OCI-LY7 (cell line): ENCODE data around the gene MBNL3. TPM values are rescaled to one million over a fixed set of nuclear protein-coding genes. Genes with fewer than 3 reads are reported as not detected.
A peak's percentile ranks its signal among the peaks of the same experiment; 100 is the strongest.

Source experiments
- BruUV-seq: library from RNA; stranded (reverse); fragments of 400-500 nt; replicated peaks from 2 replicates; lab custom pipeline; 2021; lab: Mats Ljungman, UMichigan
- CTCF ChIA-PET: fragments of 300-600 bp; sonication (Branson Sonifier 250); formaldehyde crosslinking; loops from one replicate; lab custom pipeline; 2022; ENCODE audit warnings: antibody characterized with exemption; ENCODE audit not compliant: unreplicated experiment; lab: Charles Lee
- POLR2A ChIA-PET: fragments of 300-600 bp; sonication (Branson Sonifier 250); formaldehyde crosslinking; loops from one replicate; lab custom pipeline; 2022; ENCODE audit warnings: antibody characterized with exemption; lab: Charles Lee
- DNase-seq: peaks from one replicate; pipeline ENCODE4 v3.0.0-alpha.2; 2015; ENCODE audit warnings: low spot score
- H2AFZ ChIP-seq: fragments of 200-600 bp; sonication (generic), shearing (Covaris generic); 2 replicates; pipeline ENCODE4 v1.6.1; 2014; ENCODE audit warnings: mild to moderate bottlenecking, antibody characterized with exemption, low read length, moderate library complexity
- H3K27ac ChIP-seq: fragments of 200-600 bp; sonication (generic); 2 replicates; pipeline ENCODE4 v1.5.1; 2014; ENCODE audit warnings: mixed run types, low read depth, mild to moderate bottlenecking, moderate library complexity, low read length, inconsistent platforms; ENCODE audit not compliant: poor library complexity, severe bottlenecking
- H3K36me3 ChIP-seq: fragments of 200-600 bp; sonication (generic); 2 replicates; pipeline ENCODE4 v1.6.1; 2014; ENCODE audit warnings: mild to moderate bottlenecking, antibody characterized with exemption, low read length, moderate library complexity, mixed read lengths; ENCODE audit not compliant: insufficient read depth
- H3K4me1 ChIP-seq: fragments of 200-600 bp; sonication (generic); 2 replicates; pipeline ENCODE4 v1.5.1; 2014; ENCODE audit warnings: mild to moderate bottlenecking, low read length; ENCODE audit not compliant: insufficient read depth, poor library complexity, severe bottlenecking
- H3K4me2 ChIP-seq: fragments of 200-600 bp; sonication (generic); 2 replicates; pipeline ENCODE4 v1.6.1; 2014; ENCODE audit warnings: mild to moderate bottlenecking, low read length
- H3K4me3 ChIP-seq: fragments of 200-600 bp; sonication (generic); 2 replicates; pipeline ENCODE4 v1.5.1; 2014; ENCODE audit warnings: mild to moderate bottlenecking, low read depth, low read length; ENCODE audit not compliant: poor library complexity, severe bottlenecking
- H3K79me2 ChIP-seq: fragments of 200-600 bp; sonication (generic); 2 replicates; pipeline ENCODE4 v1.6.1; 2016; ENCODE audit warnings: low read depth, mild to moderate bottlenecking, low read length, moderate library complexity, mixed read lengths; ENCODE audit not compliant: insufficient read depth
- H3K9me2 ChIP-seq: fragments of 200-600 bp; sonication (generic); 2 replicates; pipeline ENCODE4 v1.6.1; 2016; ENCODE audit warnings: mild to moderate bottlenecking, low read length, mixed read lengths; ENCODE audit not compliant: insufficient read depth
- H3K9me3 ChIP-seq: fragments of 200-600 bp; sonication (generic); 2 replicates; pipeline ENCODE4 v1.6.1; 2014; ENCODE audit warnings: mild to moderate bottlenecking, mixed run types, low read length, mixed read lengths
- H4K20me1 ChIP-seq: fragments of 200-600 bp; sonication (generic); 2 replicates; pipeline ENCODE4 v1.6.1; 2014; ENCODE audit warnings: mild to moderate bottlenecking, antibody characterized with exemption, low read length, moderate library complexity, mixed read lengths; ENCODE audit not compliant: insufficient read depth
- EZH2phosphoT487 ChIP-seq: fragments of 200-600 bp; sonication (generic); IDR thresholded peaks from 2 replicates; pipeline ENCODE4 v1.6.1; 2018; ENCODE audit warnings: low read depth, borderline replicate concordance, mild to moderate bottlenecking, mixed run types, antibody characterized with exemption, low read length, moderate library complexity, mixed read lengths
- intact Hi-C: fragments of 100-400 bp; cut with micrococcal nuclease; formaldehyde crosslinking; loops from one replicate; pipeline ENCODE4 v1.10.0; 2022; ENCODE audit not compliant: unreplicated experiment
- total RNA-seq, 2 experiments: library from RNA; depleted of rRNA in 1 of 2; stranded (reverse); fragments of >200 nt in 1 of 2; shearing (Covaris generic) in 1 of 2; gene quantifications; 2 replicates each; pipeline ENCODE4 v1.2.3, GENCODE V29; 2014 to 2022
- TF ChIP-seq, protein P1 (sequence below): fragments of 200-600 bp; sonication (generic); conservative IDR thresholded peaks from 2 replicates; pipeline ENCODE4 v1.5.1; 2014; ENCODE audit warnings: mild to moderate bottlenecking, antibody characterized with exemption, low read length, moderate library complexity, mixed read lengths

MBNL3 gene
- total RNA-seq, 2 experiments from 2014 or later: 39.4 to 73.9 TPM

DNA sequence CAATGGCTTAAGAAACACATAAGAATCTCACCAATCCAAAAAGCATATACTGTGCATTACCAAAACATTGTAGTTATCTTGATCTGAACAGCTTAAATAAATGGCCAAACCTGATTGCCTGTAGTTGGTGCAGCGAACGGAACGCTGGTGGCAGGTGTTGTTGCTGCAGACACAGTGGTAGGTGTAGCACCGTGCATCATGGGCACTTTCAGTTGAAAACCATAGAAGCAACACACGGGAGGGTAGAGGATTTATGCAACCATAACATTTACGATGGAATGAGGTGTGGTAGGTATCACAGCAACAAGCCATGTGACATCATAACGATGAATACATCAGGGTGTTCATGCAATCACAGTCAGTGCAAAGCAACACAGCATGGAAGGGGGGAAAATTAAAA is 106.8 kb downstream of the MBNL3 start:
- peaks cover 32% of the 10 kb centered on the region for H3K36me3 ChIP-seq
- H3K4me3 ChIP-seq: no peak overlapping the region
- H3K4me1 ChIP-seq: no peaks in the 10 kb centered on the region
- H3K9me3 ChIP-seq: no peaks in the 10 kb centered on the region
- no peak overlapping the region for H2AFZ ChIP-seq
- no peaks in the 10 kb centered on the region for H4K20me1 ChIP-seq
- ChIA-PET CTCF (no interaction called here), POLR2A (interaction anchor here (0.6 kb wide), 1 partner anchor 1778 kb away, joined by 3 read pairs; no protein-coding TSS in a partner anchor)
- intact Hi-C loops: no loop called here
- H3K4me2 ChIP-seq: no peak overlapping the region
- DNase-seq: no peak
- no TSS peak for BruUV-seq
- no peaks in the 10 kb centered on the region for H3K9me2 ChIP-seq
- no peak overlapping the region for H3K27ac ChIP-seq
- TF ChIP-seq EZH2phosphoT487: no peak
- TF ChIP-seq, protein P1, sequence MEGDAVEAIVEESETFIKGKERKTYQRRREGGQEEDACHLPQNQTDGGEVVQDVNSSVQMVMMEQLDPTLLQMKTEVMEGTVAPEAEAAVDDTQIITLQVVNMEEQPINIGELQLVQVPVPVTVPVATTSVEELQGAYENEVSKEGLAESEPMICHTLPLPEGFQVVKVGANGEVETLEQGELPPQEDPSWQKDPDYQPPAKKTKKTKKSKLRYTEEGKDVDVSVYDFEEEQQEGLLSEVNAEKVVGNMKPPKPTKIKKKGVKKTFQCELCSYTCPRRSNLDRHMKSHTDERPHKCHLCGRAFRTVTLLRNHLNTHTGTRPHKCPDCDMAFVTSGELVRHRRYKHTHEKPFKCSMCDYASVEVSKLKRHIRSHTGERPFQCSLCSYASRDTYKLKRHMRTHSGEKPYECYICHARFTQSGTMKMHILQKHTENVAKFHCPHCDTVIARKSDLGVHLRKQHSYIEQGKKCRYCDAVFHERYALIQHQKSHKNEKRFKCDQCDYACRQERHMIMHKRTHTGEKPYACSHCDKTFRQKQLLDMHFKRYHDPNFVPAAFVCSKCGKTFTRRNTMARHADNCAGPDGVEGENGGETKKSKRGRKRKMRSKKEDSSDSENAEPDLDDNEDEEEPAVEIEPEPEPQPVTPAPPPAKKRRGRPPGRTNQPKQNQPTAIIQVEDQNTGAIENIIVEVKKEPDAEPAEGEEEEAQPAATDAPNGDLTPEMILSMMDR: no peak
- H3K79me2 ChIP-seq: no peaks in the 10 kb centered on the region

DNA sequence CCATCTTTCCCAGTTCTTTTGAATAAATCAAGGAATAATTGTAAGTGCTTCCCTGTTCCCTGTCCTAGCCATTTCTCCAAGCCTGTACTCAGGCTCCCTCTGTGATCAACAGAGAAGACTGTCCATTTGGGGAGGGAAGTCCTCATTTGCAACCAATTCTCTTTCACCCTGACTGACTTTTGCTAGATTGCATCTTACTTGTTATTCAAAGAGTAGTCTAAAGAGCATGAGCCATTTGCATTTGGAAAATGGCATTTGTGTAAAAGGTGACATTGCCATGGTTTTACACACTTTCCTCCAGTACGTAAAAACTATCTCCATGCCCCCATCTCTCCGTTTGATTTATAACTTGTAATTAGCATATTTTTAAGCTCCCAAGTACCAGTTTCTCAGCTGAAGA is 110.6 kb downstream of the MBNL3 start:
- H2AFZ ChIP-seq: no peak overlapping the region
- no peak for DNase-seq
- no peaks in the 10 kb centered on the region for H4K20me1 ChIP-seq
- H3K4me1 ChIP-seq: no peaks in the 10 kb centered on the region
- intact Hi-C loops: no loop called here
- H3K4me3 ChIP-seq: no peak overlapping the region
- CTCF ChIA-PET: no interaction called here
- no peak for TF ChIP-seq EZH2phosphoT487
- TF ChIP-seq, protein P1: no peak
- H3K36me3 ChIP-seq: peaks cover 19% of the 10 kb centered on the region
- no peak overlapping the region for H3K27ac ChIP-seq
- H3K9me3 ChIP-seq: no peaks in the 10 kb centered on the region
- no TSS peak for BruUV-seq
- no peaks in the 10 kb centered on the region for H3K9me2 ChIP-seq
- H3K4me2 ChIP-seq: no peak overlapping the region
- POLR2A ChIA-PET: no interaction called here
- H3K79me2 ChIP-seq: no peaks in the 10 kb centered on the region

DNA sequence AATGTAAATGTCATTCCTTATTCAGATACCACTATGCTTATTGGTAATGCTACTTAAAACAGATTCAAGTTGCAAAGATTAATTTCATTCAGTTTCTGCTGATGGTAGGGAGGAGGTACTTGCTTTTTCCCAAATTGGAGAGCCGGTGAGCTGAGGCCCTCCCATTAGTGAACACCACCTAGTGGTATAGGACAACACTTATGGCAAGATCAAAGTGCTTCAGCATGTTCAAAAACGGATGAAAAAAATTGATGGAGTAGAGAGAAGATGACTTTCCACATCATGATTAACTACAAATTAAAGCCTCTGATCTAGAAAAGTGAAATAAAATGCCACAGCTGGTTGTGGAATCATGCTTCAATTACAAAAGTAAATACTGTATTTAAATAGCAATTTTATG is 112.9 kb downstream of the MBNL3 start:
- no peak overlapping the region for H3K27ac ChIP-seq
- no peak overlapping the region for H3K4me3 ChIP-seq
- intact Hi-C loops: no loop called here
- no peak overlapping the region for H2AFZ ChIP-seq
- H4K20me1 ChIP-seq: no peaks in the 10 kb centered on the region
- H3K9me3 ChIP-seq: no peaks in the 10 kb centered on the region
- ChIA-PET POLR2A (no interaction called here), CTCF (no interaction called here)
- no TSS peak for BruUV-seq
- peaks cover 6% of the 10 kb centered on the region; the same call in 1 of the 2 replicates for H3K36me3 ChIP-seq
- no peak overlapping the region for H3K4me2 ChIP-seq
- TF ChIP-seq, protein P1: peak; percentile 36; the same call in 1 of the 2 replicates
- TF ChIP-seq EZH2phosphoT487: no peak
- no peaks in the 10 kb centered on the region for H3K79me2 ChIP-seq
- H3K9me2 ChIP-seq: no peaks in the 10 kb centered on the region
- peak; percentile 4 for DNase-seq
- no peaks in the 10 kb centered on the region for H3K4me1 ChIP-seq
